ENCODE measurements around the gene BRD9.
"Not testable (repeated sequence)": the region's sequence is repeated elsewhere in the genome, so short reads cannot be mapped to it uniquely, and the experiment has no call there.

Gene BRD9

GRCh38 chr5:851553-851952 is 41.0 kb downstream of the BRD9 start:
- DNase-seq (ENCODE audit: low read depth) = no peak
- H3K4me3 ChIP-seq (ENCODE audit: low read depth, low read length) = no peak overlapping the region

- no peak for DNase-seq (ENCODE audit: low read depth)
- no peak overlapping the region for H3K4me3 ChIP-seq (ENCODE audit: low read depth, low read length)
Measured at GRCh38 chr5:851076-851475, 41.5 kb downstream of the BRD9 start.

DNA sequence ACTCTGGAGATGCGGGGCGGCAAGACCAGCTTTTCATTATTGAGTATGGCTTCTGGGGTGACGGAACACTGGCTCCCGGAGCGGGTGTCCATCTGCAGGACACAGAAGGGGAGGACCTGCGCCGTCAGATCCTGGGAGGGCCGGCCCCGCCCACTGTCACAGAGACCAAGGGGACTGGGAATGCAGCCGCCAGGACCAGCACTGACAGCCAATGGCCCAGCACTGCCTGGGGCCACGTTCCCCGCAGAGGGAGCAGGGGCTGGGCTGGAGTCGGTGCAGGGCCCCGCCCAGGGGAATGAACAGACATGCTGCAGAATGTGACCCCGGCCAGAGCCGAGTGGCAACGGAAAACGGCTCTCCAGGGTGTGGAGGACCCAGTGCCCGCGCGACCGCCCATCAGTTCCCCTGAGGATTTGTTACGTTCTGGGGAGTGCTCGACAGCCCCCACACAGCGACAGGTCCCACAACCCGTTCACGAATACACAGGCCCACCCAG is 42.0 kb downstream of the BRD9 start, which contains the start of gene ZDHHC11:
Gene ZDHHC11, minus strand, starts transcription at position 476 of the 496 bp plus-strand sequence. Its CDS starts 384 bp downstream, at position 92.
- DNase-seq (ENCODE audit: low read depth) = no peak

DNA sequence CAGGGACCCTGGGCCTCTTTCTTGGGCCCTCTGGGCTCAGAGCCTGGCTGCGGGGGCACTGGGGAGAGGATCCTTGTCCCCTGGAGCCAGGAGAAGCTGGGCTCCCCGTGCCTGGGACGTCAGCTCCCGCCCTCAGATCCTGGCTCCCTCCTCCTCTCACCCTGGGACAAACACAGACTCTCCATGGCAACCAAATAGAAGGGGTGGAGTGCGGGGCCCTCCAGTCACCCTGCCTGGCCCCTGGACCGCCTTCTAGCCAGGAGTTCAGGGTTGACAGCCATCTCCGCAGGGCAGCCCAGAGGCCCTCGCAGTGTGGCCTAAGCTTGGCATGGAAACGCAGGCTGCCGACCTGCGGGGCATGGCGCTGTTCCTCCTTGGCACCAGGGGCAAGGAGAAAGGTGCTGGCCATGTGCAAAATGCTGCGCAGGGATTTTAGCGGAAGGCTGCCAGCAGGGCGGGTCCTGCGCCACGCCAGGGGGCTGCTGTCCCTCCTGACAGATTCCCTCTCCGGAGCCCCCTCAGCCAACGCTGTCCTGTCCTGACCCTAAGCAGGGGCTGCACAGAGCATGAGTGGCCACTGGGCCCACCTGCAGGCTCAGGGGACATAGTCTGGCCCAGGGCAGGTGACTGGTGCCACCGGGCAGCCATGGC is 42.8 kb downstream of the BRD9 start:
- H3K4me3 ChIP-seq (ENCODE audit: low read depth, low read length) = no peak overlapping the region
- DNase-seq (ENCODE audit: low read depth) = no peak

More for the DNA sequence above, 42.0 kb downstream of the BRD9 start, which contains the start of gene ZDHHC11:
- no peak within 1 kb of the TSS for H3K4me3 ChIP-seq (ENCODE audit: low read depth, low read length)

GRCh38 chr5:848671-849111 is 43.9 kb downstream of the BRD9 start:
- no peak overlapping the region for H3K4me3 ChIP-seq (ENCODE audit: low read depth, low read length)
- no peak for DNase-seq (ENCODE audit: low read depth)

- H3K4me3 ChIP-seq (ENCODE audit: low read depth, low read length); DNase-seq (ENCODE audit: low read depth): not testable (repeated sequence)
Measured at GRCh38 chr5:847736-848135, 44.9 kb downstream of the BRD9 start.

DNA sequence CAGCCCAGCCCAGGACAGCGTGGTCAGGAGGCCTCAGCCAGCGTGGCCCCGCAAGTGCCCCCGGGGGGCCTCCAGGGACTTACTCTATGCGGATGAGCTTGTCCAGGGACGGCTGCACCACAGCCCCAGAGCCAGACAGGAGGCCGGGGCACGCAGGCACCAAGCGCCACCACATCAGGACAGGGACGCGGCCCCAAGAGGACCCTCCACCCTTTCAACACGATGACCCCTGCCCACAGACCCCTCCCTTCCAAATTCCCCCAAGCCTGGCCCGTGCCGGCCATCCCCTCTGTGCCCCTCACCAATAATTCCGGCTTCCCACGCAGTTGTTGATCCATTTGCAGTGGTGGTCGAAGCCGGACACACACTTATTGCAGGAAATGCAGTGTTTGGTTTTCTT is 45.4 kb downstream of the BRD9 start:
- not testable (repeated sequence) for DNase-seq (ENCODE audit: low read depth); H3K4me3 ChIP-seq (ENCODE audit: low read depth, low read length)

GRCh38 chr5:846602-847091 is 46.0 kb downstream of the BRD9 start:
- not testable (repeated sequence) for DNase-seq (ENCODE audit: low read depth); H3K4me3 ChIP-seq (ENCODE audit: low read depth, low read length)

- H3K4me3 ChIP-seq (ENCODE audit: low read depth, low read length); DNase-seq (ENCODE audit: low read depth): not testable (repeated sequence)
Measured at GRCh38 chr5:845676-846601, 46.7 kb downstream of the BRD9 start.

- H3K4me3 ChIP-seq (ENCODE audit: low read depth, low read length); DNase-seq (ENCODE audit: low read depth): not testable (repeated sequence)
Measured at GRCh38 chr5:845031-845675, 47.4 kb downstream of the BRD9 start.

DNA sequence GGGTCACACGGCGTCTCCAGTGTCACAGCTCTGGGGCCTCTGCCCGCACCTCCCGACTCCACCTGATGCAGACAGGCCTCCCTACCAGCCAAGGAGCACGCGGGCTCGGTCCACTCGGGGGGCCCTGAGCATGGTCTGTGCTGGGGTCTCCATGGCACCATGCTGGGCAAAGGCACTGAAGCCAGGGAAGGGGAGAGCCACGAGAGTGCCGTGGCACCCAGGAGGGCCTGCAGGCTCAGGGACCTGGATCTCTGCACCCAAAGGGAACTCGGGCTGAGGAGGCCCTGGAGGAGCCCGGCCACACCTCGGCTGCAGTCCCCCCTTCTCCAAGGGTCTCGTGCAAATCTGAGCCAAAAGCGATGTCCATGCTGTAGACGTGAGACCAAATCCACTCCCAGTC is 48.2 kb downstream of the BRD9 start:
- not testable (repeated sequence) for H3K4me3 ChIP-seq (ENCODE audit: low read depth, low read length); DNase-seq (ENCODE audit: low read depth)

DNA sequence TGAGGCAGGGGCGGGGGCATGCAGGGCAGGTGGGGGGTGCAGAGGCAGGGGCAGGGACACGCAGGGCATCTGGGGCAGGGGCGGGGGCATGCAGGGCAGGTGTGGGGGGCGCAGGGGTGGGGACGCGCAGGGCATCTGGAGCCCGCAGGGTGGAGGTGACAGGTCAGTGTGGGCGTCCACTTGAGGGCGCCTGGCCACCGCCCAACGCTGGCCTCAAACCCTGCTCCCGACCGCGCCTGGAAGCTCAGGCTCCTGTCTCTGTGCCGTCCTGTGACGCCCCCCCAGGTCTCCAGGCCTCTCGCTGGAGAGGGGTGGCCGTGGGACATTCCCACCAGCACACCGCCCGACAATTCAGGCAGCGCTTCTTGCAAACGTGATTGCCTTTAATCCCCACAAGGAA is 48.7 kb downstream of the BRD9 start:
- DNase-seq (ENCODE audit: low read depth); H3K4me3 ChIP-seq (ENCODE audit: low read depth, low read length): not testable (repeated sequence)

DNA sequence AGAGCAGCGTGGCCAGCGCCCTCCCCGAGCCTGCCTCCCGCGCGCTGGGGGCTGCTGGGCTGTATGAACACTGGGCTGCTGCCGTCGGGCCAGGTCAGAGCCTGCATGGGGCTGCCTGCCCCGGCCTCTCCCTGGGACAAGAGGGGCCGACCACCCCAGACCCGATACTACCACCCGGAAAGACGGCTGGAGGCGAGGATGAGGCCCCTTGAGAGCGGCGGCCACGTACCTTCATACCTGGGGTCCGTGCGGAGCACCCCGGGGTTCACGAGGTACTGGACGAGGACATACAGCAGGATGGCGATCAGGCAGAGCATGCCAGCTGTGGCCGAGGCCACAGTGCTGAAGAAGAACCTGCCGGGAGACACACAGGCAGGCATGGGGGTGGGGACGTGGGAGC is 49.2 kb downstream of the BRD9 start:
- not testable (repeated sequence) for DNase-seq (ENCODE audit: low read depth); H3K4me3 ChIP-seq (ENCODE audit: low read depth, low read length)

- not testable (repeated sequence) for DNase-seq (ENCODE audit: low read depth); H3K4me3 ChIP-seq (ENCODE audit: low read depth, low read length)
Measured at GRCh38 chr5:842402-843221, 50.0 kb downstream of the BRD9 start.

- not testable (repeated sequence) for H3K4me3 ChIP-seq (ENCODE audit: low read depth, low read length); DNase-seq (ENCODE audit: low read depth)
Measured at GRCh38 chr5:841531-842401, 50.8 kb downstream of the BRD9 start.

- not testable (repeated sequence) for DNase-seq (ENCODE audit: low read depth); H3K4me3 ChIP-seq (ENCODE audit: low read depth, low read length)
Measured at GRCh38 chr5:840974-841435, 51.6 kb downstream of the BRD9 start.

- H3K4me3 ChIP-seq (ENCODE audit: low read depth, low read length) = not testable (repeated sequence)
Measured at GRCh38 chr5:840118-840973, 52.3 kb downstream of the BRD9 start.

More at GRCh38 chr5:840118-840973, 52.3 kb downstream of the BRD9 start:
- not testable (repeated sequence) for DNase-seq (ENCODE audit: low read depth)
